Measurements from ENCODE around the gene NRSN1. TPM values are rescaled to one million over a fixed set of nuclear protein-coding genes. Genes with fewer than 3 reads are reported as not detected.

NRSN1 gene
- total and polyA plus RNA-seq, 9 of the 15 experiments (the other 6 are each of a cell fraction or from before 2014, with no cell fraction given) = not detected

DNA sequence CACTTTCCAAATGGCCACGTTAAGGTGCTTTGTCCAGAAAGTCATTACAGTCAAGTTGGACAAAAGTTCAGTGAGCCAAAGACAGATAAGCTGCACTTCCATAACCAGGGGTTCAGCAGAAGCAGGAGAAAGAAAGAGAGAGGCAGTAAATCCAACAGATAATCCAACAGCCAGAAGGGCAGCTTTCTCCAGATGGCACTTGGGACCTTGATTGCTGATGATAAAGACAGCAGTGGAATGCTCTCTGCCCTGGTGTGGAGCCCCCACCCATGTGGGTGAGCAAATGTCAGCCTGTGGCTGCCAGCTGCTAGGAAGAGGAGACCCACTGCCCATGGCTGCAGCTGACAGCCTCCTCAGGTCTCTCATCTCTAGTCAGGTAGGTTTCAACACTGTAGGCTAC, 18.7 kb upstream of the NRSN1 start:
- WGBS (ENCODE audit: insufficient coverage, low coverage, missing lambda C conversion rate) = 0% methylated on average over 1 of the region's 1 CpG

More for the DNA sequence above, 18.7 kb upstream of the NRSN1 start:
- intact Hi-C loops (cut with micrococcal nuclease) (no loop called here), in situ Hi-C loops (cut with MboI) (no loop called here)
- ChIA-PET CTCF (ENCODE audit: low intra/inter-chr PET ratio) (no interaction called here), POLR2A (no interaction called here)
- Histone ChIP-seq H3K9ac (ENCODE audit: insufficient read depth in 1 of 2, low read depth in 2 of 2, low read length in 2 of 2) (no peak overlapping the region), H3K4me1 (replicated peaks in 1 of 2; ENCODE audit: control insufficient read depth in 2 of 2, insufficient read depth in 2 of 2, low read length in 2 of 2) (no peaks in the 10 kb centered on the region), H3K4me2 (ENCODE audit: insufficient read depth, low read length) (no peak overlapping the region), H2AFZ (ENCODE audit: low read depth, low read length) (no peak overlapping the region), H3K36me3 (ENCODE audit: control insufficient read depth, insufficient read depth, low read length) (no peaks in the 10 kb centered on the region), H3K4me3 (no peak overlapping the region), H3K9me1 (ENCODE audit: control insufficient read depth, insufficient read depth, low read length) (no peaks in the 10 kb centered on the region), H3K79me2 (ENCODE audit: control insufficient read depth, insufficient read depth, low read length) (no peaks in the 10 kb centered on the region), H3K27me3 (ENCODE audit: control insufficient read depth in 2 of 2, insufficient read depth in 2 of 2, low read length in 2 of 2) (no peaks in the 10 kb centered on the region), H3K27ac (ENCODE audit: extremely low read depth, low read depth, low read length) (no peak overlapping the region), H3K9me3 (replicated peaks; ENCODE audit: control insufficient read depth, insufficient read depth, low read depth, low read length) (no peaks in the 10 kb centered on the region), H4K20me1 (replicated peaks; ENCODE audit: control insufficient read depth, insufficient read depth, low read length) (no peaks in the 10 kb centered on the region)
- TF ChIP-seq TRIM28 (IDR thresholded peaks at IDR 0.05) = no peak
- no peak for TF ChIP-seq XRCC3 (IDR thresholded peaks at IDR 0.05)
- TF ChIP-seq, protein P1, sequence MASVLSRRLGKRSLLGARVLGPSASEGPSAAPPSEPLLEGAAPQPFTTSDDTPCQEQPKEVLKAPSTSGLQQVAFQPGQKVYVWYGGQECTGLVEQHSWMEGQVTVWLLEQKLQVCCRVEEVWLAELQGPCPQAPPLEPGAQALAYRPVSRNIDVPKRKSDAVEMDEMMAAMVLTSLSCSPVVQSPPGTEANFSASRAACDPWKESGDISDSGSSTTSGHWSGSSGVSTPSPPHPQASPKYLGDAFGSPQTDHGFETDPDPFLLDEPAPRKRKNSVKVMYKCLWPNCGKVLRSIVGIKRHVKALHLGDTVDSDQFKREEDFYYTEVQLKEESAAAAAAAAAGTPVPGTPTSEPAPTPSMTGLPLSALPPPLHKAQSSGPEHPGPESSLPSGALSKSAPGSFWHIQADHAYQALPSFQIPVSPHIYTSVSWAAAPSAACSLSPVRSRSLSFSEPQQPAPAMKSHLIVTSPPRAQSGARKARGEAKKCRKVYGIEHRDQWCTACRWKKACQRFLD (CRISPR knock-in tag; IDR thresholded peaks at IDR 0.05) = no peak
- no peak for TF ChIP-seq HLTF (IDR thresholded peaks at IDR 0.05)
- TF ChIP-seq, protein P2, sequence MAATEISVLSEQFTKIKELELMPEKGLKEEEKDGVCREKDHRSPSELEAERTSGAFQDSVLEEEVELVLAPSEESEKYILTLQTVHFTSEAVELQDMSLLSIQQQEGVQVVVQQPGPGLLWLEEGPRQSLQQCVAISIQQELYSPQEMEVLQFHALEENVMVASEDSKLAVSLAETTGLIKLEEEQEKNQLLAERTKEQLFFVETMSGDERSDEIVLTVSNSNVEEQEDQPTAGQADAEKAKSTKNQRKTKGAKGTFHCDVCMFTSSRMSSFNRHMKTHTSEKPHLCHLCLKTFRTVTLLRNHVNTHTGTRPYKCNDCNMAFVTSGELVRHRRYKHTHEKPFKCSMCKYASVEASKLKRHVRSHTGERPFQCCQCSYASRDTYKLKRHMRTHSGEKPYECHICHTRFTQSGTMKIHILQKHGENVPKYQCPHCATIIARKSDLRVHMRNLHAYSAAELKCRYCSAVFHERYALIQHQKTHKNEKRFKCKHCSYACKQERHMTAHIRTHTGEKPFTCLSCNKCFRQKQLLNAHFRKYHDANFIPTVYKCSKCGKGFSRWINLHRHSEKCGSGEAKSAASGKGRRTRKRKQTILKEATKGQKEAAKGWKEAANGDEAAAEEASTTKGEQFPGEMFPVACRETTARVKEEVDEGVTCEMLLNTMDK (IDR thresholded peaks at IDR 0.05; ENCODE audit: borderline replicate concordance, insufficient read depth, low read depth, low read length, poor library complexity, severe bottlenecking) = no peak
- TF ChIP-seq CAMTA2 (CRISPR knock-in tag; conservative IDR thresholded peaks at IDR 0.05) = no peak
- no peak for TF ChIP-seq ZNF140 (CRISPR knock-in tag; IDR thresholded peaks at IDR 0.05)
- TF ChIP-seq ARID2 (IDR thresholded peaks at IDR 0.05) = no peak
- TF ChIP-seq BRCA1 (IDR thresholded peaks at IDR 0.05) = no peak
- no peak for TF ChIP-seq BRCA1 (CRISPR knock-in tag; IDR thresholded peaks at IDR 0.05)
- no peak for TF ChIP-seq ZNF589 (CRISPR knock-in tag; IDR thresholded peaks at IDR 0.05; ENCODE audit: low read depth)
- TF ChIP-seq ZNF217 (CRISPR knock-in tag; IDR thresholded peaks at IDR 0.05) = no peak
- TF ChIP-seq, protein P3, sequence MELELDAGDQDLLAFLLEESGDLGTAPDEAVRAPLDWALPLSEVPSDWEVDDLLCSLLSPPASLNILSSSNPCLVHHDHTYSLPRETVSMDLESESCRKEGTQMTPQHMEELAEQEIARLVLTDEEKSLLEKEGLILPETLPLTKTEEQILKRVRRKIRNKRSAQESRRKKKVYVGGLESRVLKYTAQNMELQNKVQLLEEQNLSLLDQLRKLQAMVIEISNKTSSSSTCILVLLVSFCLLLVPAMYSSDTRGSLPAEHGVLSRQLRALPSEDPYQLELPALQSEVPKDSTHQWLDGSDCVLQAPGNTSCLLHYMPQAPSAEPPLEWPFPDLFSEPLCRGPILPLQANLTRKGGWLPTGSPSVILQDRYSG (tag; conservative IDR thresholded peaks at IDR 0.05; ENCODE audit: low read depth) = no peak
- TF ChIP-seq NFXL1 (CRISPR knock-in tag; IDR thresholded peaks at IDR 0.05) = no peak
- TF ChIP-seq TAF7 (tag; IDR thresholded peaks at IDR 0.05) = no peak
- TF ChIP-seq ZNF274 (IDR thresholded peaks at IDR 0.05; ENCODE audit: borderline replicate concordance, low read depth, low read length) = no peak
- TF ChIP-seq STAT5B (CRISPR knock-in tag; IDR thresholded peaks at IDR 0.05) = no peak
- ATAC-seq (no peak), FAIRE-seq (no peak), DNase-seq (ENCODE audit: extremely low read depth in 1 of 4, low spot score in 3 of 4) (no peak)
- no TSS peak for BruUV-seq (replicated peaks)

All from K562 (cell line).